Measurements from ENCODE around the gene TOB1. TPM values are rescaled to one million over a fixed set of nuclear protein-coding genes. Genes with fewer than 3 reads are reported as not detected.
A peak's percentile ranks its signal among the peaks of the same experiment; 100 is the strongest.

Gene TOB1
- total and polyA plus RNA-seq, 9 of the 15 experiments (the other 6 are each of a cell fraction or from before 2014, with no cell fraction given), result 4.8 to 63.7 (median 13.2) TPM

GRCh38 chr17:50866261-50866949 is at the start of gene TOB1 (continued):
- TF ChIP-seq HINFP (tag; conservative IDR thresholded peaks at IDR 0.05; ENCODE audit: low read depth), result no peak
- no peak for TF ChIP-seq ZBTB34 (CRISPR knock-in tag; IDR thresholded peaks at IDR 0.05)
- no peak for TF ChIP-seq SOX6 (IDR thresholded peaks at IDR 0.05)
- TF ChIP-seq FIP1L1 (IDR thresholded peaks at IDR 0.05; ENCODE audit: low read depth, low read length, poor library complexity, severe bottlenecking), result peak; percentile 86
- TF ChIP-seq CEBPG (CRISPR knock-in tag; IDR thresholded peaks at IDR 0.05), result no peak
- no peak for TF ChIP-seq CEBPG (tag; conservative IDR thresholded peaks at IDR 0.05 in 1 of 2, IDR thresholded peaks at IDR 0.05 in 1 of 2)
- no peak for TF ChIP-seq ATF3 (IDR thresholded peaks at IDR 0.05)
- no peak for TF ChIP-seq ATF3 (CRISPR knock-in tag; conservative IDR thresholded peaks at IDR 0.05)
- TF ChIP-seq TCF7 (IDR thresholded peaks at IDR 0.05; ENCODE audit: borderline replicate concordance), result peak; percentile 69; the same call in 1 of the 2 replicates
- TF ChIP-seq, protein P1, sequence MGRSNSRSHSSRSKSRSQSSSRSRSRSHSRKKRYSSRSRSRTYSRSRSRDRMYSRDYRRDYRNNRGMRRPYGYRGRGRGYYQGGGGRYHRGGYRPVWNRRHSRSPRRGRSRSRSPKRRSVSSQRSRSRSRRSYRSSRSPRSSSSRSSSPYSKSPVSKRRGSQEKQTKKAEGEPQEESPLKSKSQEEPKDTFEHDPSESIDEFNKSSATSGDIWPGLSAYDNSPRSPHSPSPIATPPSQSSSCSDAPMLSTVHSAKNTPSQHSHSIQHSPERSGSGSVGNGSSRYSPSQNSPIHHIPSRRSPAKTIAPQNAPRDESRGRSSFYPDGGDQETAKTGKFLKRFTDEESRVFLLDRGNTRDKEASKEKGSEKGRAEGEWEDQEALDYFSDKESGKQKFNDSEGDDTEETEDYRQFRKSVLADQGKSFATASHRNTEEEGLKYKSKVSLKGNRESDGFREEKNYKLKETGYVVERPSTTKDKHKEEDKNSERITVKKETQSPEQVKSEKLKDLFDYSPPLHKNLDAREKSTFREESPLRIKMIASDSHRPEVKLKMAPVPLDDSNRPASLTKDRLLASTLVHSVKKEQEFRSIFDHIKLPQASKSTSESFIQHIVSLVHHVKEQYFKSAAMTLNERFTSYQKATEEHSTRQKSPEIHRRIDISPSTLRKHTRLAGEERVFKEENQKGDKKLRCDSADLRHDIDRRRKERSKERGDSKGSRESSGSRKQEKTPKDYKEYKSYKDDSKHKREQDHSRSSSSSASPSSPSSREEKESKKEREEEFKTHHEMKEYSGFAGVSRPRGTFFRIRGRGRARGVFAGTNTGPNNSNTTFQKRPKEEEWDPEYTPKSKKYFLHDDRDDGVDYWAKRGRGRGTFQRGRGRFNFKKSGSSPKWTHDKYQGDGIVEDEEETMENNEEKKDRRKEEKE (IDR thresholded peaks at IDR 0.05; ENCODE audit: borderline replicate concordance in 1 of 2, control insufficient read depth in 1 of 2, low read depth in 2 of 2, low read length in 1 of 2), result no peak; a peak in 1 of 4 replicates
- 0 out of 2 replicates have a peak, but pooled peaks have one; percentile 15 for TF ChIP-seq ZC3H4 (CRISPR knock-in tag; IDR thresholded peaks at IDR 0.05; ENCODE audit: borderline replicate concordance)
- TF ChIP-seq KLF1 (tag; IDR thresholded peaks at IDR 0.05), result no peak
- peak; percentile 72; the same call in 1 of the 2 replicates for TF ChIP-seq ZBED1 (IDR thresholded peaks at IDR 0.05)
- no peak for TF ChIP-seq ZBTB33 (CRISPR knock-in tag; IDR thresholded peaks at IDR 0.05)
- TF ChIP-seq FOXK1 (CRISPR knock-in tag; IDR thresholded peaks at IDR 0.05; ENCODE audit: borderline replicate concordance), result no peak
- TF ChIP-seq KDM4B (IDR thresholded peaks at IDR 0.05; ENCODE audit: borderline replicate concordance in 2 of 2, low read depth in 1 of 2), result no peak; a peak in 1 of 4 replicates
- peak; percentile 83 for TF ChIP-seq SP1 (CRISPR knock-in tag; IDR thresholded peaks at IDR 0.05)
- TF ChIP-seq KDM1A (IDR thresholded peaks at IDR 0.05), result no peak

Measured in K562 (cell line).